HepG2 (cell line): ENCODE results near the gene SYTL5. TPM values are rescaled to one million over a fixed set of nuclear protein-coding genes. Genes with fewer than 3 reads are reported as not detected.

Source experiments
- ATAC-seq: fragments of 200-7000 bp; cut with Tn5 transposase; 3 replicates; pipeline ENCODE4 v1.9.1; 2020; ENCODE audit warnings: mild to moderate bottlenecking, moderate library complexity
- BruUV-seq: library from RNA; stranded (reverse); fragments of 400-500 nt; replicated peaks from 2 replicates; lab custom pipeline; 2021; lab: Mats Ljungman, UMichigan
- CTCF ChIA-PET: fragments of 300-600 bp; formaldehyde crosslinking; extraction: SDS; loops from one replicate; lab custom pipeline; 2021; ENCODE audit warnings: low total read pairs, inconsistent platforms, low intra/inter-chr PET ratio; lab: Yijun Ruan, JAX
- POLR2A ChIA-PET: fragments of 350-600 bp; sonication (Branson Sonifier 250); formaldehyde crosslinking; loops from one replicate; lab custom pipeline; 2020; ENCODE audit warnings: antibody characterized with exemption, inconsistent platforms; lab: Yijun Ruan, JAX
- DNase-seq: peaks from one replicate; pipeline ENCODE4 v3.0.0-alpha.2; 2015; ENCODE audit warnings: low spot score
- FAIRE-seq: peaks from 3 replicates; lab custom pipeline; 2011; peaks lifted over from hg19 to GRCh38; lab: Jason Lieb, UNC
- H2AFZ ChIP-seq: one replicate; pipeline ENCODE4 v1.6.1; 2011; ENCODE audit warnings: low read length, inconsistent platforms
- H3K27ac ChIP-seq: fragments of 300-600 bp; 3 replicates; pipeline ENCODE4 v1.8.0; 2011; ENCODE audit warnings: mixed run types, mild to moderate bottlenecking, mixed read lengths, low read length, inconsistent platforms; ENCODE audit not compliant: insufficient read depth; ENCODE audit errors: extremely low read length
- H3K27me3 ChIP-seq, 2 experiments: fragments of 200-600 bp in 1 of 2; 2 replicates in 1 of 2; 3 replicates in 1 of 2; pipeline versions ENCODE4 v1.6.0 to v1.8.0; 2011; ENCODE audit warnings: low read length in 2 of 2, mild to moderate bottlenecking in 2 of 2, moderate library complexity in 2 of 2, inconsistent platforms in 1 of 2; ENCODE audit not compliant: insufficient read depth in 2 of 2, control insufficient read depth in 1 of 2
- H3K36me3 ChIP-seq, 2 experiments: fragments of 200-600 bp in 1 of 2; replicated peaks in 1 of 2; 2 replicates in 1 of 2; 3 replicates in 1 of 2; pipeline versions ENCODE4 v1.5.1 to v1.8.0; 2011; ENCODE audit warnings: low read length in 2 of 2, inconsistent platforms in 1 of 2; ENCODE audit not compliant: insufficient read depth in 2 of 2, control insufficient read depth in 1 of 2
- H3K4me1 ChIP-seq: 2 replicates; pipeline ENCODE4 v1.5.1; 2012; ENCODE audit warnings: low read length, inconsistent platforms; ENCODE audit not compliant: insufficient read depth
- H3K4me2 ChIP-seq: 2 replicates; pipeline ENCODE4 v1.6.0; 2011; ENCODE audit warnings: low read depth, low read length, inconsistent platforms
- H3K4me3 ChIP-seq, 3 experiments: fragments of 200-600 bp in 1 of 3; sonication (generic), shearing (Covaris generic) in 1 of 3; replicated peaks in 1 of 3; 2 replicates each; pipeline ENCODE4 v1.5.1; 2011 to 2016; ENCODE audit warnings: low read length in 3 of 3, inconsistent platforms in 2 of 3, low read depth in 2 of 3, mild to moderate bottlenecking in 2 of 3, control low read depth in 1 of 3, mixed read lengths in 1 of 3; ENCODE audit not compliant: insufficient read depth in 1 of 3
- H3K79me2 ChIP-seq: one replicate; pipeline ENCODE4 v1.6.1; 2011; ENCODE audit warnings: low read length, inconsistent platforms; ENCODE audit not compliant: insufficient read depth
- H3K9ac ChIP-seq: 2 replicates; pipeline ENCODE4 v1.6.0; 2011; ENCODE audit warnings: mild to moderate bottlenecking, low read depth, low read length, inconsistent platforms; ENCODE audit not compliant: insufficient read depth
- H3K9me3 ChIP-seq: 2 replicates; pipeline ENCODE4 v1.5.1; 2012; ENCODE audit warnings: mild to moderate bottlenecking, low read length
- H4K20me1 ChIP-seq: 2 replicates; pipeline ENCODE4 v1.6.0; 2011; ENCODE audit warnings: inconsistent platforms, mild to moderate bottlenecking, low read length, moderate library complexity; ENCODE audit not compliant: insufficient read depth
- ARNT2 ChIP-seq: sonication (generic); formaldehyde crosslinking; IDR thresholded peaks from 2 replicates; pipeline ENCODE4 v1.8.0; 2022; ENCODE audit warnings: mild to moderate bottlenecking, low read depth, missing genetic modification reagents, moderate library complexity
- CBX1 ChIP-seq: IDR thresholded peaks from one replicate; pipeline ENCODE4 v1.6.1; 2016; ENCODE audit warnings: antibody characterized with exemption, low read depth
- CC2D1A ChIP-seq: sonication (generic); formaldehyde crosslinking; IDR thresholded peaks from 2 replicates; pipeline ENCODE4 v1.8.1; 2023; ENCODE audit warnings: mild to moderate bottlenecking, missing genetic modification reagents
- FOXJ3 ChIP-seq: sonication (generic); formaldehyde crosslinking; IDR thresholded peaks from 2 replicates; pipeline ENCODE4 v1.4.0; 2020; ENCODE audit warnings: missing genetic modification reagents, mild to moderate bottlenecking, borderline replicate concordance
- HDAC6 ChIP-seq: fragments of 200-600 bp; sonication (generic); IDR thresholded peaks from 2 replicates; pipeline ENCODE4 v1.7.0; 2017; ENCODE audit warnings: mild to moderate bottlenecking, antibody characterized with exemption, low read length, low read depth
- MAFF ChIP-seq: IDR thresholded peaks from 2 replicates; pipeline ENCODE4 v1.6.1; 2011; ENCODE audit warnings: low read depth, low read length, improper control_type of control experiment
- NR2F1 ChIP-seq, 2 experiments: fragments of 450-650 bp in 1 of 2; formaldehyde crosslinking in 1 of 2; IDR thresholded peaks; 2 replicates each; pipeline versions ENCODE4 v1.5.0 to v1.6.1; 2016 to 2020; ENCODE audit warnings: mild to moderate bottlenecking in 1 of 2, missing compliant biosample characterization in 1 of 2, missing genetic modification reagents in 1 of 2, moderate library complexity in 1 of 2
- PCBP2 ChIP-seq: fragments of 200-400 bp; formaldehyde crosslinking; optimal IDR thresholded peaks from 2 replicates; pipeline ENCODE3; 2018; ENCODE audit warnings: low read length, low read depth; ENCODE audit not compliant: poor library complexity, severe bottlenecking
- POGZ ChIP-seq: sonication (generic); formaldehyde crosslinking; IDR thresholded peaks from 2 replicates; pipeline ENCODE4 v1.4.0; 2020; ENCODE audit warnings: mild to moderate bottlenecking, missing genetic modification reagents
- SP4 ChIP-seq: sonication (generic); formaldehyde crosslinking; IDR thresholded peaks from 2 replicates; pipeline ENCODE4 v1.8.1; 2023; ENCODE audit warnings: mild to moderate bottlenecking, missing genetic modification reagents
- TAF15 ChIP-seq: fragments of 200-400 bp; formaldehyde crosslinking; IDR thresholded peaks from one replicate; pipeline ENCODE4 v1.6.1; 2018; ENCODE audit warnings: mild to moderate bottlenecking, low read depth, low read length; ENCODE audit not compliant: poor library complexity, severe bottlenecking
- THYN1 ChIP-seq: sonication (generic); formaldehyde crosslinking; IDR thresholded peaks from 2 replicates; pipeline ENCODE4 v1.8.1; 2023; ENCODE audit warnings: low read depth, mild to moderate bottlenecking, moderate library complexity, missing genetic modification reagents, borderline replicate concordance
- ZNF839 ChIP-seq: sonication (generic); formaldehyde crosslinking; IDR thresholded peaks from 2 replicates; pipeline ENCODE4 v1.4.0; 2020; ENCODE audit warnings: missing genetic modification reagents, mild to moderate bottlenecking, borderline replicate concordance
- WGBS: methylation state at CpG from one replicate; pipeline ENCODE4 v1.1.6; 2017; ENCODE audit warnings: low lambda C conversion rate; 5-methylcytosine and 5-hydroxymethylcytosine counted together
- in situ Hi-C: cut with HindIII; loops from 2 replicates; pipeline ENCODE4 v1.10.0; 2017; ENCODE audit warnings: low pct_unique_long_range_greater_than_20kb; ENCODE audit not compliant: extremely low pct_ligation_motif_present
- intact Hi-C: fragments of 100-400 bp; cut with micrococcal nuclease; formaldehyde crosslinking; loops from one replicate; pipeline ENCODE4 v1.10.0; 2022; ENCODE audit not compliant: unreplicated experiment
- polyA plus RNA-seq, 8 experiments: library from polyadenylated mRNA; depleted of rRNA in 3 of 8; stranded (reverse) in 7 of 8; unstranded in 1 of 8; fragments of >200 nt; fragmentation: Illumina TruSeq in 4 of 8; extraction: Trizol in 4 of 8; gene quantifications; 2 replicates each; pipeline versions ENCODE4 v1.2.1 to v1.2.3, GENCODE V29; 2011 to 2016; ENCODE audit warnings: low read depth in 4 of 8, missing spikeins in 1 of 8, mixed read lengths in 1 of 8; ENCODE audit not compliant: insufficient read depth in 1 of 8
- total RNA-seq, 5 experiments: library from RNA; depleted of rRNA; stranded (reverse); fragments of >200 nt; fragmentation: Illumina TruSeq; extraction: Trizol; gene quantifications; 2 replicates each; pipeline ENCODE4 v1.2.3, GENCODE V29; 2016; ENCODE audit warnings: low read depth in 1 of 5
- TF ChIP-seq, protein P1 (sequence below): sonication (generic); formaldehyde crosslinking; IDR thresholded peaks from 2 replicates; pipeline ENCODE4 v1.9.0; 2021; ENCODE audit warnings: missing genetic modification reagents, borderline replicate concordance
- TF ChIP-seq, protein P2 (sequence below): sonication (generic); formaldehyde crosslinking; IDR thresholded peaks from 2 replicates; pipeline ENCODE4 v1.5.0; 2020; ENCODE audit warnings: missing genetic modification reagents, mild to moderate bottlenecking, borderline replicate concordance

Gene SYTL5
- total and polyA plus RNA-seq, 2 of the 13 experiments (the other 11 are each of a cell fraction or from before 2014, with no cell fraction given), result not detected

DNA sequence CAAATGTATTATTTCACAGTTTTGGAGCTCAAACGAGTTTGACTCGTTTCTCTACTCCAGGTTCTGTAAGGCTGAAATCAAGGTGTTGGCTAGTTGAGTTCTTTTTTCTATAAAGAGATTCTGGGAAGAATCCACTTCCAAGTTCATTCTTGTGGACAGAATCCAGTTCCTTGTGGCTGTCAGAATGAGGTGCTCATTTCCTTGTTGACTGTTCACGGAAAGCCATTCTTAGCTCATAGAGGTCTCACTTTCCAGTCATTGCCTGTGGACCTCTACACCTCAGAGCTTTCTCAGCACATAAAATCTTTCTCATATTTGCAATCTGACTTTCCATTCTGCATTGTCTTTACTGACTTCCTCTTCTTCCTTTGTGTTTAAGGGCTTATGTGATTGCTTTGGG is 62.9 kb downstream of the SYTL5 start:
- DNase-seq, result no peak
- no peak overlapping the region for H3K9ac ChIP-seq
- intact Hi-C loops (no loop called here), in situ Hi-C loops (no loop called here)
- ATAC-seq, result no peak
- no peaks in the 10 kb centered on the region for H3K27me3 ChIP-seq
- H3K79me2 ChIP-seq, result no peaks in the 10 kb centered on the region
- TF ChIP-seq FOXJ3 (CRISPR knock-in tag), result no peak
- no peak for TF ChIP-seq CC2D1A (CRISPR knock-in tag)
- TF ChIP-seq, protein P1, sequence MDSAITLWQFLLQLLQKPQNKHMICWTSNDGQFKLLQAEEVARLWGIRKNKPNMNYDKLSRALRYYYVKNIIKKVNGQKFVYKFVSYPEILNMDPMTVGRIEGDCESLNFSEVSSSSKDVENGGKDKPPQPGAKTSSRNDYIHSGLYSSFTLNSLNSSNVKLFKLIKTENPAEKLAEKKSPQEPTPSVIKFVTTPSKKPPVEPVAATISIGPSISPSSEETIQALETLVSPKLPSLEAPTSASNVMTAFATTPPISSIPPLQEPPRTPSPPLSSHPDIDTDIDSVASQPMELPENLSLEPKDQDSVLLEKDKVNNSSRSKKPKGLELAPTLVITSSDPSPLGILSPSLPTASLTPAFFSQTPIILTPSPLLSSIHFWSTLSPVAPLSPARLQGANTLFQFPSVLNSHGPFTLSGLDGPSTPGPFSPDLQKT (CRISPR knock-in tag), result no peak
- no peak for TF ChIP-seq POGZ
- TF ChIP-seq ZNF839, result no peak
- TF ChIP-seq THYN1, result no peak
- no peak for TF ChIP-seq NR2F1 (CRISPR knock-in tag; IDR thresholded peaks at IDR 0.05)
- no peak for TF ChIP-seq ARNT2
- no peak for TF ChIP-seq HDAC6
- no peak for TF ChIP-seq SP4 (CRISPR knock-in tag)
- no peak for TF ChIP-seq PCBP2
- TF ChIP-seq MAFF, result no peak
- TF ChIP-seq TAF15, result no peak
- TF ChIP-seq CBX1, result no peak
- TF ChIP-seq, protein P2, sequence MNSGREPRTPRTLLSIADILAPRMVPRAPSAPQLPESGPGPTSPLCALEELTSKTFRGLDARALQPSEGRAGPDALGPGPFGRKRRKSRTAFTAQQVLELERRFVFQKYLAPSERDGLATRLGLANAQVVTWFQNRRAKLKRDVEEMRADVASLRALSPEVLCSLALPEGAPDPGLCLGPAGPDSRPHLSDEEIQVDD, result no peak
- no peak overlapping the region for H3K4me3 ChIP-seq
- WGBS, result 26% methylated on average over 3 of the region's 3 CpGs
- BruUV-seq, result no TSS peak
- ChIA-PET POLR2A (no interaction called here), CTCF (no interaction called here)
- no peak overlapping the region for H2AFZ ChIP-seq
- FAIRE-seq, result no peak
- H3K4me1 ChIP-seq, result no peaks in the 10 kb centered on the region
- H4K20me1 ChIP-seq, result no peaks in the 10 kb centered on the region
- no peaks in the 10 kb centered on the region for H3K9me3 ChIP-seq
- no peak overlapping the region for H3K4me2 ChIP-seq
- no peaks in the 10 kb centered on the region for H3K36me3 ChIP-seq
- H3K27ac ChIP-seq, result no peak overlapping the region
